ENCODE data around the gene NAP1L5. TPM values are rescaled to one million over a fixed set of nuclear protein-coding genes. Genes with fewer than 3 reads are reported as not detected.

Gene NAP1L5, protein sequence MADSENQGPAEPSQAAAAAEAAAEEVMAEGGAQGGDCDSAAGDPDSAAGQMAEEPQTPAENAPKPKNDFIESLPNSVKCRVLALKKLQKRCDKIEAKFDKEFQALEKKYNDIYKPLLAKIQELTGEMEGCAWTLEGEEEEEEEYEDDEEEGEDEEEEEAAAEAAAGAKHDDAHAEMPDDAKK
- 13.7 TPM for total RNA-seq

DNA sequence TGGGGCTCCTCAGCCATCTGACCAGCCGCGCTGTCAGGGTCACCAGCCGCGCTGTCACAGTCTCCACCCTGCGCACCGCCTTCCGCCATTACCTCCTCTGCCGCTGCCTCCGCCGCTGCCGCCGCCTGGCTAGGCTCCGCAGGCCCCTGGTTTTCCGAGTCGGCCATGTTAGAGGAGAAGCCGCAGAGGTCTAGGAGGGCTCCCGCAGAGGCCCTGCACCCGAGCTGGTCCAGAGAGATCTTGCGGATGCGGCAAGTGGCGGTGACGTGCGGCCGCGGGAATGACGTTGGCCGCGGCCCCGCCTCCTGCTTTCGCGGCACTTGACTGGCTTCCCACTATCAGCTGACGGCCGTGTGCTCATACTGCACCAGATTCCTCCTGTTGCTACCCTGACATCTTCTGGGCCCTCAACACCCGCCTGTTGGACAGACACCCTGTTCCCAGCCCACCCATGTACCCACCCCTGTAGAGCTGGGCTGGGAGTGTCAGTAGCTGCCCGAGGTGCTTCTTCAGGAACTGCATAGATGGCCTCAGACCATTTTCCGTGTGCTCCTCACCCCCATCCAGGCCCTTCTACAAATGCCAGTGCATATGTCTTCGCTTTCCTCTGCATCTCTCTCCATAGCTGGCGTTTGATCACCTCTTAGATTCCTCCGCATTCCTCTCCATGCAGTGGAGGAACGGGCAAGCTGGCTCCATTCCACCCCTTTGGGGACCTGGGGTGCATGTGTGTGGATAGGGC is at the start of gene NAP1L5:
TSS of gene NAP1L5 (minus strand) at position 242 of the 742 bp plus-strand sequence. CDS start at position 167, 75 bp downstream.
- Histone ChIP-seq H3K4me1 (ENCODE audit: insufficient read depth, low read length) (peaks cover 4% of the 10 kb centered on the region), H3K4me3 (ENCODE audit: low read length) (peak within 1 kb of the TSS; percentile 52), H3K9me3 (ENCODE audit: low read depth, low read length) (no peaks in the 10 kb centered on the region), H3K27me3 (ENCODE audit: insufficient read depth, low read length) (no peaks in the 10 kb centered on the region)

DNA sequence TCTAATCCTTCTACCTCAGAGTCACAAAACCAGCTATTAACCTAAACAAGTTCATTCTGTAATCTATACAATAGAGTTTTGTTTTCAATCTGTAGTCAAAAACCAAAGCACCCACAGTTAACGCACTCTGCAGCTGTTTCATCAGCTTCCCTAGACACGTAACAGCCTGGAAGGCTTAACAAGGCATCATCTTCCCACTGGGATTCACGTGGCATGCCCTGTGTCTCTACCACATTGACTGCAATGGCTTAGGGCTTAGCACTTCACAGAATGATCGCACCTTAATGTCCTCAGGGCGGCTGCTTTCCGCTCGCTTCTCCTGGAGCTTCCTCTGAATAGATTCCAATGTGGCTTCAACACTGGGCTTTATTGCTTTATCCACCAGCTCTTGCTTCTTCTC is 49.7 kb upstream of the NAP1L5 start:
- Histone ChIP-seq H3K4me1 (ENCODE audit: insufficient read depth, low read length) (no peaks in the 10 kb centered on the region), H3K27me3 (ENCODE audit: insufficient read depth, low read length) (no peaks in the 10 kb centered on the region), H3K4me3 (ENCODE audit: low read length) (no peak overlapping the region), H3K9me3 (ENCODE audit: low read depth, low read length) (no peaks in the 10 kb centered on the region)

DNA sequence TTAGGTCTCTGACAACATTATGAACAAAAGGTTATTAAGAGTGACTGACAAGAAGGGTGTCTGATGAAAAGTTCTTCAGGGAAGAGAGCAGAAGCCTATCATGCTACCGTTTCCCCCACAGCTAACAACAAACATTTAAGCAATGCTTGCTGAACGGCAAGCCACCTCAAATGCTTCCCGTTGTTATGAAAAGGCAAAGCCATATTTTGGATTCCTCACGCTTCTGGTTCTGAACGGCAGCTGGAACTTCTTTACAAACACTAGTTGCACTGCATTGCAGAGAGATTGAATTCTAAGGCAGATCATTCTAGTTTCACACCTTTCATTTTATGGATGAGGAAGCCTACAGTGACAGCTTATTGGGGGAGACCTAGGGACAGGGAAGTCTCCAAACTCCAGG is 48.6 kb upstream of the NAP1L5 start:
- no peaks in the 10 kb centered on the region for H3K4me1 ChIP-seq (ENCODE audit: insufficient read depth, low read length)
- no peak overlapping the region for H3K4me3 ChIP-seq (ENCODE audit: low read length)
- no peaks in the 10 kb centered on the region for H3K27me3 ChIP-seq (ENCODE audit: insufficient read depth, low read length)
- no peaks in the 10 kb centered on the region for H3K9me3 ChIP-seq (ENCODE audit: low read depth, low read length)

DNA sequence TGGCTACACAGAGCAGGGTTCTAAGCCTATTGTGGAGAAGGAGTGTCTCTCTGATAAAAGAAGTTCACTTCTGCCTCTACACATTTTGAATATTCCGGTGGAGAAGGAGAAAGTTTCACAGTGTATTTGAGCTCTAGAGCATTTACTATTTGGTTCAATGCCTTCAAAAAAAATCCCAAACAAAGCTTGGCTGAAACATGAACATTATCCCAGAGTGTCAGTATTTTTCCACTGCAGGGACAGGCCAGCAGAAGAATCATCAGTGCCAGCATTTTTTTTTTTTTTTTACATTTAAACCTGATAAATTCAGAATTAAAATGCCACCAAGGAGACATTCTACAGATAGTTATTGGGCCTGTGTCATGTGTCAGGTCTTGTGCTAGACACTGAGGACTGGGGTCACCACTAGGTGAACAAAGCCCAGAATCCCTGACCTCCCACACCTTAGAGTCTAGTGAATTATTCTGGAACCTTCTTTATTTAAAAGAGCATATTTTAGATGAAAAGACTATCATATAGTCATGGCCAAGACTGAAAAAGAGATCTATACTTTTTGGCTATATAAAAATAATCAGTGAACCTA is 48.0 kb upstream of the NAP1L5 start:
- H3K9me3 ChIP-seq (ENCODE audit: low read depth, low read length) = no peaks in the 10 kb centered on the region
- no peak overlapping the region for H3K4me3 ChIP-seq (ENCODE audit: low read length)
- no peaks in the 10 kb centered on the region for H3K27me3 ChIP-seq (ENCODE audit: insufficient read depth, low read length)
- no peaks in the 10 kb centered on the region for H3K4me1 ChIP-seq (ENCODE audit: insufficient read depth, low read length)

DNA sequence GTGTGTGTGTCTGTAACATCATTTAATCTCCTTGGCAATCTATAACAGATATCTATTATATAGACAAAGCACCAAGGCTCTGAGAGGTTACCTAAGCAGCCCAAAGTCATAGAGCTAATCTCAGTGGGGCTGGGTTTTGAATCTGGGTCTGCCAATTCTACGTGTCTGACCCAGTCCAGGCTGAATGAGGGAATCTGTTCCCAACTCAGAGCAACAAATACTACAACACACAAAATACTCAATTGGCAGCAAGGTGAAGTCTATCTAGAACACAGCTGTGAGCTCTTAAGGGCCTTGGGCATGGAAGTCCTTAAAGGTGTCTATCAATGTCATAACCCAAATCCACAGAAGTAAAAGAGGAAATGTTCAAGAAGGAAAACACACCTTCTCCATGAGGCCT is 47.5 kb upstream of the NAP1L5 start:
- H3K27me3 ChIP-seq (ENCODE audit: insufficient read depth, low read length) = no peaks in the 10 kb centered on the region
- no peak overlapping the region for H3K4me3 ChIP-seq (ENCODE audit: low read length)
- H3K4me1 ChIP-seq (ENCODE audit: insufficient read depth, low read length) = no peaks in the 10 kb centered on the region
- no peaks in the 10 kb centered on the region for H3K9me3 ChIP-seq (ENCODE audit: low read depth, low read length)

DNA sequence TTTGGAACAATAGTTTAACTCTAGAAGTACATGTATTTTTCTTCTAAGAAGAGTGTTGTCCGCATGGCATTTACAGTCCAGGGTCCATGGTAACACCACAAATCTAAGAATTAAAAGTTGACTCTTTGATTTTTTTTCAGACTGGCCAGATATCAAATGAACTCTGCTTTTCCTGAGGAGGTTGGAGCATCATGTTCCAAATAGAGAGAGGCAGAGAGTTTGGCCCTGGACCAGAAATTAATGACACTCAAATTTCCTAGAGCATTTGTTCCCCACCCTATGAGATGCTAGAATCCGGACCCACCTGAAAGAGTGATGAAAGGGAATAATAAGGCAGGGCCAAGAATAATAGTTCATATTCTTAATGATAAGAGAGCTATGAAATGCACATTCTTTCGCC is 47.0 kb upstream of the NAP1L5 start:
- Histone ChIP-seq H3K4me1 (ENCODE audit: insufficient read depth, low read length) (no peaks in the 10 kb centered on the region), H3K9me3 (ENCODE audit: low read depth, low read length) (no peaks in the 10 kb centered on the region), H3K4me3 (ENCODE audit: low read length) (no peak overlapping the region), H3K27me3 (ENCODE audit: insufficient read depth, low read length) (no peaks in the 10 kb centered on the region)

DNA sequence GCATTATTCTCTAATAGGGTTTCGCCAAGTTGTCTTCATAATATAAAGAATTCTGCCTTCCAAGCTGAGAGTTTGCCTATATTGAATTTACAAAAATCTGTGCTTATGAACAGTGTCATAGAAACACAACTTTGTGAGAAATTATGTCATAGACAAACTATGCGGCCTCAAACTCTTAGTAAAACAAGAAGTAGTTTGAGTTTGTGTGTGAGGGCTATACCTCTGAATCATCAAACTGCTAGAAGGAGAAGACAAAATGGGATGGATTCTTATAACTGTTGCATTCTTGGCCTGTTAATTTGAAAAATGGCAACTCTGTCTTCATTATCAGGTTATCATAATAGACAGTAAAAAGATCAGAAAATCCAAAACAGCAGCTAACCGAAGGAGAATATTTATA is 46.1 kb upstream of the NAP1L5 start:
- Histone ChIP-seq H3K4me3 (ENCODE audit: low read length) (no peak overlapping the region), H3K27me3 (ENCODE audit: insufficient read depth, low read length) (no peaks in the 10 kb centered on the region), H3K4me1 (ENCODE audit: insufficient read depth, low read length) (peaks cover under 1% of the 10 kb centered on the region), H3K9me3 (ENCODE audit: low read depth, low read length) (no peaks in the 10 kb centered on the region)

DNA sequence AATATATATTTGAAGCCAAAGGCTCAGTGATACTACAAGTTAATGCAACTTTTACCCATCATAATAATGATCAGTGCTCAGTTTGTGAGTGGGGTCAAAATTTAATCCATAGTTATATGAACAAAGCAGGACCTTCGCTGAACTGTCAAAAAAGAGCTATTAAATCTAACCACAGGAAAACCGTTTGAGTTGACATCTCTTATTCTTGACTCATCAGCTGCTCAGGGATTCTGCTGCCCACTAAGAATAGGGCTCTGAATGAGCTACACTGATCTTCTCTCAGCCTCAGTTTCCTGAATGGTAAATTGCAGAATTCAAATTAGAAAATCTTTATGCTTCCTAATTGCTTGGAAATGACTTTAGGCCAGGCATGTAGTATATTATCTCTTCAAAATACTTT is 44.9 kb upstream of the NAP1L5 start:
- Histone ChIP-seq H3K4me3 (ENCODE audit: low read length) (no peak overlapping the region), H3K4me1 (ENCODE audit: insufficient read depth, low read length) (peaks cover 11% of the 10 kb centered on the region), H3K9me3 (ENCODE audit: low read depth, low read length) (no peaks in the 10 kb centered on the region), H3K27me3 (ENCODE audit: insufficient read depth, low read length) (no peaks in the 10 kb centered on the region)

DNA sequence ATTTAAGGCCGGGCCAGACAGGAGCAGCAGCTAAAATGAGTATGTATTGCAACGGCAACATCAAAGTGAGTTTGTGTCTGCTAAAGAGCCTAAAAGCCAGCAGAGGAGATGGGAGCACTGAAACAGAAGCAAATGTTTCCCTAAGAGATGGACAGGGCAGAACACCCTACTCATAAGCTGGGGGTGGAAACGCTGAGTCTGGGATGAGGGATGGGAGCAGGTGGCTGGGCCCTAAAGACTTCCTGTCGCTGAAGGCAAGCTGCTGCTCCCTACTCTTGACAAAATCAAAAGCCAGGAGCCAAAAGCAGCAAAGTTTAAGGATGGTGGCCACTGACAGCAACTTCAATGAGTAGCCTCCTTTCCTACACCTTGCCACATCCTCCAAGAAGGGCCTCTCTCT is 40.6 kb upstream of the NAP1L5 start:
- H3K9me3 ChIP-seq (ENCODE audit: low read depth, low read length) = no peaks in the 10 kb centered on the region
- H3K4me3 ChIP-seq (ENCODE audit: low read length) = no peak overlapping the region
- H3K27me3 ChIP-seq (ENCODE audit: insufficient read depth, low read length) = no peaks in the 10 kb centered on the region
- H3K4me1 ChIP-seq (ENCODE audit: insufficient read depth, low read length) = peaks cover 16% of the 10 kb centered on the region

DNA sequence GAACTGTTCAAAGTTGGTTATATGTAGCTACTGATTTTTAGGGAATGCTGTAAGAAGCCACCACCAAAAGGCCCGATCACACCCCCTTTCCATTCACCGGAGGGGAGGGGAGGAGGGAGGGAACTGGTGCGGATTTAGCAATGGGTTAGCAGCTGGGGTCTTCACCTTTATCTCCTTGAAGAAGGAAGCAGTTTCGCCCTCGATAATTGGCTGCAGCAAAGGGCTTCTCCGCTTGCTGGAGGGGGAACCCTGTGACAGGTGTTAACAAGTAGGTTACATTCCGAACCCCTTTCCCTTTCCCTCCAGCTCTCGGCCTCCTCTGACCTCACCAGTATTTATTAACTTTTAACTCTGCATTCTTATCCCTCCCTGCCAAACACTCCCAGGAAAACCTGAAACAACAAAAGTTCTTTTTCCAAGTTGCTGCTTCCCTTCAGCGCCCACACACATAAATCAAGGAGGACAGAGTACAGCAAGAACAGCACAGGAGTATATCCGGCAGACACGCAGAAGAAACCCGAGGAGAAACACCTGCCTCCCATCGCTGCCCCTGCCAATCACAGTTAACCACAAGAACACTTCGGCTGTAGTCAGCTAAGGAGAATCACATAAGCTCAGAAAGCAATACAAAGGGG is 39.8 kb upstream of the NAP1L5 start:
- Histone ChIP-seq H3K4me1 (ENCODE audit: insufficient read depth, low read length) (peaks cover 16% of the 10 kb centered on the region), H3K9me3 (ENCODE audit: low read depth, low read length) (no peaks in the 10 kb centered on the region), H3K4me3 (ENCODE audit: low read length) (no peak overlapping the region), H3K27me3 (ENCODE audit: insufficient read depth, low read length) (no peaks in the 10 kb centered on the region)

DNA sequence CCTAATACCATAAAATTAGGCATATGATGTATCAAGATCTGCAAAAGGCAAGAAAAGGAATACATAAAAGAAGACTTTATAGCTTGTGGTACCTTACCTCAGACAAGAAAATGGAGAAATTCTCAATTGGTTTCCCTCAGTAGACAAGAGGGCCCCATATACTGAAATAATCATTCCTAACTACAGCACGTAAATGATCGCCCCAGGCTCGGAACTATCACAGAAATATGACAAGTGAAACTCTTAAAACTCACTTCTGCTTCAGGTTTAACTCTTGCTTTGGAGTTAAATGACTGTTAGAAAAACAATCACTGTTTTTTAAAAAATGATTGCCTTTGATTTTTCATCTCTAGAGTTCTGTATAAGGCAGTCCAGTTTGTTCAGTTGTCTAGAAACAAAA is 38.6 kb upstream of the NAP1L5 start:
- no peaks in the 10 kb centered on the region for H3K27me3 ChIP-seq (ENCODE audit: insufficient read depth, low read length)
- H3K9me3 ChIP-seq (ENCODE audit: low read depth, low read length) = no peaks in the 10 kb centered on the region
- no peak overlapping the region for H3K4me3 ChIP-seq (ENCODE audit: low read length)
- H3K4me1 ChIP-seq (ENCODE audit: insufficient read depth, low read length) = peaks cover 16% of the 10 kb centered on the region

DNA sequence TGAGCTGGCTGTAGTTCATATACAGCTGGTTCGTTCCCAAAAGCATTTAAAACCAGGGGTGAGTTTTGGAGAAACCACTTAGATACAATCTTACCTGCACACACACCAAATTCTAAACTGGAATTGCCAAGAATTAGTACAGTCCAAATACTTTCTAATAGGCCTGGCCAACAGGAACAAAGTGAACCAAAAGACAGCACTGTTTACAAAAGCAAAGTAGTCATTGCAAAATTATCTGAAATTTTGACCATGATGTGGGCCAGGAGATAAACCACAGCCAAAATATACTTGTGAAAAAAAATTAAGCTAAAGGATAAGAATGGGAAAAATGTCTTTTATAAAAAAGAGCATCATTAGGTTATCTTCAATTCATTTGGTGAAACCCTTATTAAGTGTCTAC is 37.9 kb upstream of the NAP1L5 start:
- H3K4me1 ChIP-seq (ENCODE audit: insufficient read depth, low read length) = peaks cover 16% of the 10 kb centered on the region
- no peak overlapping the region for H3K4me3 ChIP-seq (ENCODE audit: low read length)
- H3K9me3 ChIP-seq (ENCODE audit: low read depth, low read length) = no peaks in the 10 kb centered on the region
- no peaks in the 10 kb centered on the region for H3K27me3 ChIP-seq (ENCODE audit: insufficient read depth, low read length)

DNA sequence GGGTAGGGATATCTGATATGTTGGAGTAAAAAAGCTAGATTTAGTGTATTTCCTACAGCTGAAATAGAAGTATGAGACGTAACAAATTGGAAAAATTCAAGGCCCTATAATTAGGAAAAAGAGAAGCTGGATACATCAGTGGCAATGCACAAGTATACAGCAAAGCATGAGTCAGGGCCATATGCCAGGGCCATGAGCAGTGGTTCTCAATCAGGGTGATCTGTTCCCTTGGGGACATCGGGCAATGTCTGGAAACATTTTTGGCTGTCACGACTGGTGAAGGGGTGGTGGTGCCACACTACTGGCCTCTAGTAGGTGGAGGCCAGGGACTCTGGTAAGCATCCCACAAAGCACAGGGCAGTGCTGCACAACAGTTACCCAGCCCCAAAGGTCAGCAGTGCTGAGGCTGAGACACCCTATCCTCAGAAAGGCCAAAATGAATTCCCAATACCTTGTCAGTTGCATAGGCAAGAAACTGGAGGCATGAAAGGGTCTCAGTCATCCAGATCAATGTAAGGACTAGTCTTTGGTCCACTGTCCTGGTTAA is 36.8 kb upstream of the NAP1L5 start:
- Histone ChIP-seq H3K27me3 (ENCODE audit: insufficient read depth, low read length) (no peaks in the 10 kb centered on the region), H3K4me1 (ENCODE audit: insufficient read depth, low read length) (peaks cover 16% of the 10 kb centered on the region), H3K4me3 (ENCODE audit: low read length) (no peak overlapping the region), H3K9me3 (ENCODE audit: low read depth, low read length) (no peaks in the 10 kb centered on the region)

DNA sequence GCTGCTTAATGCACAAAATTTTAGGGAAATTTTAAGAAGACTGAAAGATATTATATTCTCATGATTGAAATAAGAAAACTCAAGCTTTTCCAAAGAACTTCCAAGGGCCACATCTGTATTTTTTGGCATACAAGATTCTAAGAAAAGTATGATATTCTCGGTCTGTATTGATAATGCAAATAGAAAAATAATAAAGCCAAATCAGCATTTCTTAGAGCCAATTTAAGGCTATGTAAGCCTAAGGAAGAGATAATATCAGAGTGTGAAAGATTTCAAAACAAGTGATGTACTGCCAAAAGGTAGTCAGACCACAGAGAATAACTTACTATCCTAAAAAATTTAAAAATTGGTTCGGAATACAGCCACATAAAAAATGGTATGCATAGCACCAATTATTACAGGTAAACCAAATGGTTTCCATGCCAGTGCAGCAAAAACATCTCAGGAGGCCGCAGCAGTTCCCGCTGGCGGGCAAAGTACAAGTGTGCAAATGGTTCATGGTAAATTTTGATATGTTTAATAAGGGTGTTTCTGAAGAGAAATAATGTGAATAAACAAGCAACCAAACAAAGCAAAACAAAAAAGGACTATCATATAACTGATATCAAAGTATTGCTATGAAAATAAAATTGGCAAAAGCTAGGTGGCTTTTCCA is 35.2 kb upstream of the NAP1L5 start:
- no peak overlapping the region for H3K4me3 ChIP-seq (ENCODE audit: low read length)
- peaks cover 8% of the 10 kb centered on the region for H3K4me1 ChIP-seq (ENCODE audit: insufficient read depth, low read length)
- H3K27me3 ChIP-seq (ENCODE audit: insufficient read depth, low read length) = no peaks in the 10 kb centered on the region
- H3K9me3 ChIP-seq (ENCODE audit: low read depth, low read length) = no peaks in the 10 kb centered on the region

DNA sequence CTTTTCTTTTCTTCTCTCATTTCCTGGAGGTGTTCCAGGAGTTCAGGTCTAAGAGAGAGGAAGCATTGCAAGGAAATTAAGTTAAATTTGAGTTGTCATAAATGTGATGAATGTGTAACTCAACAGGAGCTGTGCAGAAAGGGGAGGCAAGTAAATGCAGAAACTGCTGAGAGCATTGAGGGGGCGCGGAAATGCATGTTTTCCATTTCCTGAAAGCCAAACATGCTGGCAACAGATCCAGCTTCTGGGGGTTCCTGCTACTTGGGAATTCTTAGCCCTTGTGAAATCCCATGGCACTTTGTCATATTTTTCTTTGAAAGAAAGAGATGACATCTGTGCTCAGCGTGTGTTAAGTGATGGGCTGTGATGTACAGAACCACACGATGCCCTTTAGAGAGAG is 33.8 kb upstream of the NAP1L5 start:
- Histone ChIP-seq H3K27me3 (ENCODE audit: insufficient read depth, low read length) (no peaks in the 10 kb centered on the region), H3K4me3 (ENCODE audit: low read length) (no peak overlapping the region), H3K9me3 (ENCODE audit: low read depth, low read length) (no peaks in the 10 kb centered on the region), H3K4me1 (ENCODE audit: insufficient read depth, low read length) (no peaks in the 10 kb centered on the region)
